Left hindlimb (tissue), 1 donor: ENCODE measurements around the gene CNTN5.

Experiments used
- DNase-seq: peaks from one replicate; pipeline ENCODE4 v3.0.0-alpha.2; 2018

The CNTN5 gene

GRCh38 chr11:99418927-99419720 is 398.4 kb downstream of the CNTN5 start:
- no peak for DNase-seq

GRCh38 chr11:99419991-99420390 is 399.2 kb downstream of the CNTN5 start:
- no peak for DNase-seq

GRCh38 chr11:99422581-99423427 is 402.1 kb downstream of the CNTN5 start:
- no peak for DNase-seq

- DNase-seq, result no peak
These were observed 402.8 kb downstream of the CNTN5 start for GRCh38 chr11:99423428-99423983.

- no peak for DNase-seq
These were observed 403.8 kb downstream of the CNTN5 start for GRCh38 chr11:99424313-99425084.

GRCh38 chr11:99425596-99425995 is 404.8 kb downstream of the CNTN5 start:
- DNase-seq, result no peak

GRCh38 chr11:99432677-99433076 is 411.9 kb downstream of the CNTN5 start:
- no peak for DNase-seq

- DNase-seq, result no peak
These were observed 422.5 kb downstream of the CNTN5 start for GRCh38 chr11:99443276-99443675.

GRCh38 chr11:99446400-99446799 is 425.7 kb downstream of the CNTN5 start:
- no peak for DNase-seq

- DNase-seq, result no peak
These were observed 428.6 kb downstream of the CNTN5 start for GRCh38 chr11:99449345-99449744.

GRCh38 chr11:99452075-99452474 is 431.3 kb downstream of the CNTN5 start:
- no peak for DNase-seq

GRCh38 chr11:99461913-99462312 is 441.2 kb downstream of the CNTN5 start:
- DNase-seq, result no peak

- no peak for DNase-seq
These were observed 444.2 kb downstream of the CNTN5 start for GRCh38 chr11:99464985-99465384.

- no peak for DNase-seq
These were observed 468.8 kb downstream of the CNTN5 start for GRCh38 chr11:99489581-99489980.

- DNase-seq, result no peak
These were observed 473.3 kb downstream of the CNTN5 start for GRCh38 chr11:99494065-99494464.

- DNase-seq, result no peak
These were observed 480.9 kb downstream of the CNTN5 start for GRCh38 chr11:99501655-99502054.

- no peak for DNase-seq
These were observed 484.6 kb downstream of the CNTN5 start for GRCh38 chr11:99505316-99505715.

GRCh38 chr11:99505831-99506230 is 485.1 kb downstream of the CNTN5 start:
- DNase-seq, result no peak

GRCh38 chr11:99509863-99510262 is 489.1 kb downstream of the CNTN5 start:
- no peak for DNase-seq

- no peak for DNase-seq
These were observed 492.6 kb downstream of the CNTN5 start for GRCh38 chr11:99513368-99513767.

GRCh38 chr11:99519095-99519494 is 498.3 kb downstream of the CNTN5 start:
- DNase-seq, result no peak

- DNase-seq, result no peak
These were observed 501.9 kb downstream of the CNTN5 start for GRCh38 chr11:99522467-99523173.
